DMS79 (cell line): ENCODE measurements around the gene SERTM1.
A peak's percentile ranks its signal among the peaks of the same experiment; 100 is the strongest.

Experiments
- DNase-seq: peaks from one replicate; lab custom pipeline; 2025; lab: John Stamatoyannopoulos, UW

Gene SERTM1

GRCh38 chr13:36673838-36674326 lies at the start of gene SERTM1:
TSS of gene SERTM1 (plus strand) at chr13:36674020. CDS start at chr13:36695079, 21,059 bp downstream.
- DNase-seq, result peak; percentile 35

GRCh38 chr13:36628377-36629056 lies 45.3 kb upstream of the SERTM1 start:
- DNase-seq, result no peak

- no peak for DNase-seq
Observed at GRCh38 chr13:36629057-36629385, 44.8 kb upstream of the SERTM1 start.

- no peak for DNase-seq
Observed at GRCh38 chr13:36630181-36630803, 43.5 kb upstream of the SERTM1 start.

- DNase-seq, result no peak
Observed at GRCh38 chr13:36639610-36640009, 34.2 kb upstream of the SERTM1 start.

- DNase-seq, result no peak
Observed at GRCh38 chr13:36650611-36651010, 23.2 kb upstream of the SERTM1 start.

- DNase-seq, result peak; percentile 46
Observed at GRCh38 chr13:36665630-36666029, 8.2 kb upstream of the SERTM1 start.

GRCh38 chr13:36666477-36667229 lies 7.2 kb upstream of the SERTM1 start:
- peak; percentile 47 for DNase-seq

GRCh38 chr13:36668316-36668715 lies 5.5 kb upstream of the SERTM1 start:
- DNase-seq, result no peak

GRCh38 chr13:36673352-36673751 lies 468 bp upstream of the SERTM1 start:
- no peak for DNase-seq

- DNase-seq, result no peak
Observed at GRCh38 chr13:36674337-36675212, 755 bp downstream of the SERTM1 start.

- DNase-seq, result peak; percentile 20
Observed at GRCh38 chr13:36675213-36675536, 1.4 kb downstream of the SERTM1 start.

GRCh38 chr13:36680913-36681312 lies 7.1 kb downstream of the SERTM1 start:
- peak; percentile 71 for DNase-seq

- peak; percentile 74 for DNase-seq
Observed at GRCh38 chr13:36681894-36682624, 8.2 kb downstream of the SERTM1 start.

GRCh38 chr13:36683701-36684100 lies 9.9 kb downstream of the SERTM1 start:
- no peak for DNase-seq

GRCh38 chr13:36685927-36686326 lies 12.1 kb downstream of the SERTM1 start:
- DNase-seq, result no peak

GRCh38 chr13:36696410-36697010 lies 22.7 kb downstream of the SERTM1 start:
- no peak for DNase-seq

GRCh38 chr13:36700170-36700569 lies 26.4 kb downstream of the SERTM1 start:
- no peak for DNase-seq

- DNase-seq, result no peak
Observed at GRCh38 chr13:36706755-36707154, 32.9 kb downstream of the SERTM1 start.

GRCh38 chr13:36709136-36709890 lies 35.5 kb downstream of the SERTM1 start:
- peak; percentile 26 for DNase-seq
